ENCODE data around the gene PRODH2.
"Not testable (repeated sequence)": the region's sequence is repeated elsewhere in the genome, so short reads cannot be mapped to it uniquely, and the experiment has no call there.

Gene PRODH2

GRCh38 chr19:35783469-35784434, 28.9 kb downstream of the PRODH2 start:
- no peak for DNase-seq (ENCODE audit: insufficient read length, low spot score)
- FAIRE-seq: no peak

- no peak for FAIRE-seq
- no peak for DNase-seq (ENCODE audit: insufficient read length, low spot score)
Measured at GRCh38 chr19:35782589-35782988, 30.1 kb downstream of the PRODH2 start.

- FAIRE-seq (no peak), DNase-seq (ENCODE audit: insufficient read length, low spot score) (no peak)
Measured at GRCh38 chr19:35781650-35782049, 31.0 kb downstream of the PRODH2 start.

- no peak for DNase-seq (ENCODE audit: insufficient read length, low spot score)
- no peak for FAIRE-seq
Measured at GRCh38 chr19:35780717-35781116, 31.9 kb downstream of the PRODH2 start.

- DNase-seq (ENCODE audit: insufficient read length, low spot score) (no peak), FAIRE-seq (no peak)
Measured at GRCh38 chr19:35780058-35780457, 32.6 kb downstream of the PRODH2 start.

GRCh38 chr19:35779033-35779432, 33.6 kb downstream of the PRODH2 start:
- FAIRE-seq (no peak), DNase-seq (ENCODE audit: insufficient read length, low spot score) (no peak)

- DNase-seq (ENCODE audit: insufficient read length, low spot score): no peak
- FAIRE-seq: no peak
Measured at GRCh38 chr19:35777961-35778360, 34.7 kb downstream of the PRODH2 start.

GRCh38 chr19:35777086-35777841, 35.4 kb downstream of the PRODH2 start:
- no peak for FAIRE-seq
- no peak for DNase-seq (ENCODE audit: insufficient read length, low spot score)

- no peak for DNase-seq (ENCODE audit: insufficient read length, low spot score)
Measured at GRCh38 chr19:35776102-35776788, 36.4 kb downstream of the PRODH2 start.

GRCh38 chr19:35775298-35776101, 37.1 kb downstream of the PRODH2 start, which contains the start of gene ARHGAP33:
Gene ARHGAP33 (plus strand): TSS chr19:35775564. CDS start chr19:35775659, 95 bp downstream.
- FAIRE-seq (peak; percentile 95), DNase-seq (ENCODE audit: insufficient read length, low spot score) (peak; percentile 97)

More at GRCh38 chr19:35776102-35776788, 36.4 kb downstream of the PRODH2 start:
- no peak for FAIRE-seq

GRCh38 chr19:35775046-35775297, 37.7 kb downstream of the PRODH2 start:
- no peak for DNase-seq (ENCODE audit: insufficient read length, low spot score)
- FAIRE-seq: no peak

- DNase-seq (ENCODE audit: insufficient read length, low spot score) (no peak), FAIRE-seq (no peak)
Measured at GRCh38 chr19:35774274-35775045, 38.2 kb downstream of the PRODH2 start.

GRCh38 chr19:35773020-35773806, 39.4 kb downstream of the PRODH2 start:
- FAIRE-seq (no peak), DNase-seq (ENCODE audit: insufficient read length, low spot score) (no peak)

- not testable (repeated sequence) for DNase-seq (ENCODE audit: insufficient read length, low spot score); FAIRE-seq
Measured at GRCh38 chr19:35772362-35772761, 40.3 kb downstream of the PRODH2 start.

- DNase-seq (ENCODE audit: insufficient read length, low spot score) (no peak), FAIRE-seq (no peak)
Measured at GRCh38 chr19:35768082-35768421, 44.6 kb downstream of the PRODH2 start.

GRCh38 chr19:35767288-35768081, 45.2 kb downstream of the PRODH2 start:
- FAIRE-seq (no peak), DNase-seq (ENCODE audit: insufficient read length, low spot score) (no peak)

- FAIRE-seq (no peak), DNase-seq (ENCODE audit: insufficient read length, low spot score) (no peak)
Measured at GRCh38 chr19:35766571-35767104, 46.0 kb downstream of the PRODH2 start.

Measured in GM19239 (cell line).